NCI-H2196 (cell line): Measurements from ENCODE around the gene AFDN.

Source experiments
- DNase-seq: peaks from one replicate; lab custom pipeline; 2025; ENCODE audit not compliant: unreplicated experiment; lab: John Stamatoyannopoulos, UW

The AFDN gene

DNA sequence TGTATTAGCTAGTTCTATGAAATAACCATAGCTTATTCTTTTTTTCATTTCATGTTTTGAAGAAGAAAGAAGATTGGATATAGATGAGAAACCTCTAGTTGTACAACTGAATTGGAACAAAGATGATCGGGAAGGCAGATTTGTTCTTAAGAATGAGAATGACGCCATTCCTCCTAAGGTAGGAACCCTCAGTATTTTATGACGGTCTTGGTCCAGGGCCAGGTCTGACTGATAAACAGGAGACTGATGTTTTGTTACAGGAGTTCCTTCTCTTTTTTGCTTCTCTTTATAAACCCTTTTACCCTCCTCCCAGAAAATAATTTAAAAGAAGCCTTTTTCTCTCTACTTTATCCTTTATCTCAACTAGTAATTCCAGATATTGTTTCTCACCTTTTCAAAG lies 43.6 kb downstream of the AFDN start:
- DNase-seq: no peak

DNA sequence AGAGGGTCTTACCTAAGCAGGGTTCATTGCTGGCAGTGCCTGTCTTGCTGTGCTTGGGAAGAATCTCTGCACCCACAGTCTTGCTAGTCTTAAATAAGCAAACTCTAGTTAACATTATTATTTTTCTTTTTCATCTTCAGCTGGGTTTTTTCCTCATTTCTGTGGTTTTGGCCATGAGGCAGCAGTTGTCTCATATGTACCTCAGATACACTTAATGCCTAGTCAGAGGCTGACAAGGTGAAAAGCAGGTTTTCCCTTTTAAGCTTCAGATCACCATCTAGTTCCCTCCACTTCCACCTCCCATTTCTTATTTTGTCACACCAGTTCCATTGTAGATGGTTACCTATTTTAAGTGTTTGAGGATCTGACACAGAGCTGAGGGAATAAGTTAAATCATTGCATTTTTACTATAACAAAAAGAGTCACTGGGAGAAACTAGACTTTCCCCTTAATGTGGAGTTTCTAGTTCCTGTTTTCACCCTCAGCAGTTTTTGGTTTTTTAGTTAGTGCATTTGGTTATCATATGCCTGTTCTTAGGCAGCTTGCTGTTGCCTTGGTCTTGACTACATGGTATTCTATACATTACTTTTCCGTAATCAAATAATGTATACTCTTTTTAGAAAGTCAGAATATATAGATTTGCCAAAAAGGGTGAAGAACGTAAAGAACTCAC lies 46.0 kb downstream of the AFDN start:
- DNase-seq: no peak

DNA sequence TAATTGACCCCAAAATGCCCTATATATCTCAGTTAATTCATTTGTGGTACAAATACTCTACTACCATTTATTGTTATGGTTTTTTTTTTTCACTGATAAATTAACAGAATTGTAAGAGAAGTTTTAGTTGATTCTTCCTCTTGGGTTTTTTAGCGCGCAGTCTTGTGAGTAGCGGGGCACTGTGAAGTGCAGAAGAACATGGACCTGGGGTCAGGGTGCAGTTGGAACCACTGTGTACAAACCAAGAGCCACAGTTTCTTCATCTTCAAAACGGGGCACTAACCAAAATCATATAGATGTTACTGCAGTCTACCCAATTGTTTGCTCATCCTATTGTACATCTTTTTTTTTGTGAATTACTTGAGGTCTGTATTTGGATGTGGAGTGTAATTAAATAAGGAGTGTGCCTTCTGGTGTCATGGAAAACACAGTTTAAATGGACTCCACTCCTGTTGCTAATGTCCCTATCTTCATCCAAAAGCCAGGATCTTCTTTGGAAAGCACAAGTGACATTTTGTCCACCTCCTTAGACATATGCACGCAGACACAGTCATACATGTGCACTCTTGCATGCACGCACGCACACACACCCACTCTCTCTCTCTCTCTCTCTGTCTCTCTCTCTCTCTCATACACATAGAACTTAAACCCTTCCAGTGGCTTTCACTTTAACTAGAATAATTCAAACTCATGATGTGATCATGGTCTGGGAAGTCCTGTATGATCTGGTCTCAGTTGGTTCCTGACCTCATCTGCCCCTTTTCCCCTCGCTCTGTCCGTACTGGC lies 51.5 kb downstream of the AFDN start:
- no peak for DNase-seq

DNA sequence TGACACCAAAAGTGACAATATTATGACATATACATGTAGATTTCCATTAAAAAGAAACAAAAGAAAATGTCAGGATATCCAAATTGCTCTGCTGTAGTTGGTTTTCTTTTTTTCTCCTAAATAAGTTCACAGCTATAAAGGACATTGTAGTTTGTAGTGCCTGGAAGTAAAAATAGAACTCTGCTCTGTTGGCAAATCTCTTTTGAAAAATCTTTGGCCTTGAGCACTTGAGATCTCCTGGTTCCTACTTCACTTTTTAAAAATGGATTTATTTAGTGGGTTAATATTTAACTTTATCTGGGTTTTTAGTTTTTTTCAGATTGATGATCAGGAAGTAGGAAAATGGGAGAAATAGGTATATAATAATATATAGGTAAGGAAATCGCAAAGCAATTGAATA lies 52.9 kb downstream of the AFDN start:
- no peak for DNase-seq

- DNase-seq: no peak
Observed at GRCh38 chr6:167881327-167881726, 54.6 kb downstream of the AFDN start.

DNA sequence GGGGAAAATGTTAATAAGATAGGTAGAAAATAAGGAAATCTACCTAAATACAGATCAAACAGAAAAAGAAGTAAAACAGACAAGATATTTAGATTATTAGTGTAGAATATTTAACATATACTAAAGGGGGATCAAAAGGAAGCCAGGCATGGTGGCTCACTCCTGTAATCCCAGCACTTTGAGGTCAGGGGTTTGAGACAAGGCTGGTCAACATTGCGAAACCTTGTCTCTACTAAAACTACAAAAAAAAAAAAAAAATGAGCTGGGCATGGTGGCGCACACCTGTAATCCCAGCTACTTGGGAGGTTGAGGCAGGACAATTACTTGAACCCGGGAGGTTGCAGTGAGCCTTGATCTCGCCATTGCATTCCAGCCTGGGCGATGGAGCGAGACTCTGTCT lies 55.5 kb downstream of the AFDN start:
- no peak for DNase-seq

DNA sequence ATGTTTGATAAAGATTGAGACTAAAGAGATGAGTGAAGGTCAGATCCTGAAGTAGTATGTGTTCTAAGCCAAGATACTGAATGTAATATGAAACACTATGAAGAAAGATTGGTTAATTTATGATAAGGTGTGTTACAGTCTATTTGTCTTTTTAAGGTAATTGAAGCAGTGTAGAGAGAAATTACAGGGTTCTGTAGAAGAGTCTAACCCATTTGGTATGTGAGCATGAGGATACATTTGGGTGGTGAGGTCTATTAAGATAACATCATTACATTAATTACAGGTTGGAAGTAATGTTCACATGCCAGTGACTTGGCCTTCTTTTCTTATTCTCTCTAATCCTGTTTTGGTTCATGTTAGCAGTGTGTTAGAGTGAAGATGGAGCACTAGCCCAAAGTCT lies 61.4 kb downstream of the AFDN start:
- no peak for DNase-seq

GRCh38 chr6:167892835-167893815 lies 66.4 kb downstream of the AFDN start:
- DNase-seq: no peak

DNA sequence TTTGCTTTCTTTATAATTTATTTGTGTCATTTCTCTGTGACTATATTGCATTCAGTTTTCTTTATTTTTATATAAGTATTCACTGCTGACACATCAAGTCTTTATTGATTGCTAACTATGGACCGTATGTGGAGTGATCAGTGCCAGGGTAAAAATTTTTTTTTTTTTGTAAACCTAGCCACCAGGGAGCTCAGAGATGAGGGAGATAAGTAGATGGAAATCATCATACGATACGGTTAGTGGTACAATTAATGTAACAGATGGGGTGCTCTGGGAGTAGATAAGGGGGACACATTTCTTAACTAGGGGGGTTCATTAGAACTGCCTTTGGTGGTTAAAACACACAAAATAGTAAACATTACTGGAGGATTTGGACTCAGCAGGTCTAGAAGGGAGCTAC lies 68.3 kb downstream of the AFDN start:
- no peak for DNase-seq

DNA sequence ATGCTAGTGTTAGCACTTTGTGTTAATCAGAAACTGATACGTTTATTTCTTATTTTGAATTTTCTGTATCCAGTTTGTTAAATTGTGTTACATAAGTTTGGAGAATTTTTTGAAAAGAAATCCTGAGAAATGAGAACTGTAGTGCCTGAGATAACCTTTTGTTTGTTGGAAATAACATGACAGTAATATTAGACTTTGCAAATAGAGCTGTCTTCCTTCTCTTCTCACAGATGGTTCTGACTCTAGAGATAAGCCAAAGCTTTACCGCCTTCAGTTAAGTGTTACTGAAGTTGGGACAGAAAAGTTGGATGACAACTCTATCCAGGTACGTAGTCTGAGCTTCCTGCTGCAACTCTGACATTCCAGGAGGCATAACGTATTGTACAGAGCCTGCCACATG lies 69.9 kb downstream of the AFDN start:
- DNase-seq: no peak

DNA sequence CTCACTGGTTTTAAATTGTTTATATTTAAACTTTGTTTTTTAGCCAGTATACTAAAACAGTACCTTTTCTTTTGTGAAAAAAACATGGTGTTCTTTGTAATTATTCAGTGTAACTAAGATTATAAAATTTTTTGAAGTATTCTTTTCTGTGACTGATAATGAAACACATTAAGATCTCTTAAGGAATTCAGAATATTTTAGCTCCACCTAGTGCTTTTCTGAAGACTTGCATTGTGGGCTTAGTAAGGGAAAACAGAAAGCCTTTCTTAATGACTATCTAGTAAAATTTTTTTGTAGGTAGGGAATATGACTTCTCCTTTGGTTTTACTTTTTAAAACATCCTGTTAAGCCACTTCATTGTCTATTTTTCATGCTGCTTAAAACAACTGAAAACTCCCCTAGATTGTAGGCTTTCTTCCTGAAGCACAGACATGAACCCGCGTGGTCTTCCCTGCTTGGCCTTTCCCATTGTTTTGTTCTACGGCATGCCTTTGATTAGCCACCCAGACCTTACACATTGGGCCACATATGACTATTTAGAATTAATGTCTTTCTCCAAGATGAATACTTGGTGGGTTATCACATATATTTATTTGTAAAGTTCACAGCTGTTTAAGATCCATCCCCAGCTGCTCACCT lies 72.1 kb downstream of the AFDN start:
- DNase-seq: peak; percentile 6

GRCh38 chr6:167904791-167905190 lies 78.1 kb downstream of the AFDN start:
- no peak for DNase-seq

GRCh38 chr6:167906899-167907298 lies 80.2 kb downstream of the AFDN start:
- peak; percentile 11 for DNase-seq

DNA sequence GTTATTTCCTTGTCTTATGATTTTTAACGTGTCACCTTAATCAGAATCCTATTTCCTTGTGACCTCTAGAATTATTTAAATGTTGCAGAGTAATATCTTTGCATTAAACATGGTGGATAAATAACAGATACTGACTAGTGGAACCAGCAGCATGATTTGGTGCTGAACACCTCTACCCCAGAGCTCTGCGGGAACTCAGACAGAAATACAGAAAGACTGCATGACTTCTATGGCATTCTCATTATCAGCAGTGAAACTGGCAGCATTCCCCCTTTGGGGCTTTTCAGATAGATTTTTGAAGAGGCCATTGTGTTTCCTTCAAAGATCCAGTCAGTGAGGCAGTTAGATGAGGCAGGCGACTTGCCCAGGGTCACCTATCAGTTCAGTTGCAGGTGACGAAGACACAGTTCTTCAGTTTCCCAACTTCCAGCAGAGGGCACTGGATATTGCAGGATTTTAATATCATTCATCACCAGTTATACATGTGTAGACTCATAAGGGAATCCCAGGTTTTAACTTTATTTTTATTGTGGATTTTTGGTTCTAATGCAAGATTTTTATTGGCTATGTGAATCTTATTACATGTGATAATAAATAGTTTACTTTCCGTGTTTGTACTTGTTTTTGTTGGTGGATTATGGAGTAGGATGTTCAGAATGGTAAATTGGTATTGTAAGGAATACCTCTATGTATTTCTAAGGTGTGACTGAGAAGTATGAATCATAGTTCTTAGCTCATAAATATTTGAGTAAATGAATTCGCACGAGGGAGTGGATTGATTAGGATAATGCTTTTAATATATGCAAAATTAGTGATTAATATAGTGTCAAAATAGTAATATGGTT lies 81.3 kb downstream of the AFDN start:
- DNase-seq: peak; percentile 27

DNA sequence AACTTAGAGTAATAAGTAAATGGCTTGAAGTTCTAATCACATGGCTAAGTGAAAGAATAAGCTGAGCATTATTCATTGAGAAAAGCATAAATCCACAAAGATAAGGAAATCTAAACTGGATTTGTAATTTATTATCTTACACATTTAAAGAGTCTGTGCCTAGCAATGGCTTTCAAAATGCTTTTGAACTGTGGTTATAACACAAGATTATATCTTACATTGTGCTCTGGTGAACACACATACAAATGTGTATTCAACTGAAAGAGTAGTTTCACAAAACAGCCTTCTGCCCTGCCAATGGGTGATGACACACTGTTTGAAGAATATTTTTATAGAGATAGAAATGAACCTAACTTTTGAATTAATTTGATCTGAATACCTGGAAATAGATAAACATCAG lies 83.3 kb downstream of the AFDN start:
- no peak for DNase-seq

DNA sequence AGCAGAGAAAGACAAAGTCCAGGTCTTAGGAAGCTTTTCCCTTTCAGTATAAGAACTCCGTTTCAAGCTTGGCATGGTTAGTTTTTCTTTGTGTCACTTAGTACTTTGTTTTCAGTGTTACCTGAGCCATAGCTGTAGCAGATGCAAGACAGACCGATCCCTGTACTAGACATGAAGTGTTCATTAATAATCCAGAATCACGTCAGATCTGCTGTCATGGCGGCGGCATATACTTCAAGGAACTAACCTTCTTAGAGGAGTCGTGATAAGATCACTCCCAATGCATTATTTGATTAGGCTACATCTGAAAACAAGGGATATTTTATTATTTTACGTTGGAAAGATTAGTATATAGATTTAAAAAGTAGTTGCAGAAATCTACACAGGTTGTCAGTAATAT lies 83.9 kb downstream of the AFDN start:
- DNase-seq: no peak

GRCh38 chr6:167912494-167912893 lies 85.8 kb downstream of the AFDN start:
- no peak for DNase-seq

GRCh38 chr6:167913699-167914098 lies 87.0 kb downstream of the AFDN start:
- DNase-seq: no peak

DNA sequence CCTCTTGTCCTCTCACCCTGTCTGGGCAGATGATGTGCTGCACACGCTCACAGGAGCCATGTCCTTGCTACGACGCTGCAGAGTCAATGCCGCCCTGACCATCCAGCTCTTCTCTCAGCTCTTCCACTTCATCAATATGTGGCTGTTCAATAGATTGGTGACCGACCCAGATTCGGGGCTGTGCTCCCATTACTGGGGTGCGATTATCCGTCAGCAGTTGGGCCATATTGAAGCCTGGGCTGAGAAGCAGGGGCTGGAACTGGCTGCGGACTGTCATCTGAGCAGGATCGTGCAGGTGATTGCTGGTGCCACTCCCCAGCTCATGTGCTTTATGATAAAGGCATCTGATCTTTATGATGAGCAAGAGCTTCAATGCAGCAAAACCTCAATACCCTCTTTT lies 88.4 kb downstream of the AFDN start:
- DNase-seq: no peak

- no peak for DNase-seq
Observed at GRCh38 chr6:167917551-167918154, 90.9 kb downstream of the AFDN start.
